K562 (cell line): ENCODE data around the gene BCAS4. TPM values are rescaled to one million over a fixed set of nuclear protein-coding genes. Genes with fewer than 3 reads are reported as not detected.
A peak's percentile ranks its signal among the peaks of the same experiment; 100 is the strongest.

Experiments used
- RAD21 ChIP-seq, 2 experiments: fragments of 250-450 bp in 1 of 2; fragments of 450-650 bp in 1 of 2; sonication (Bioruptor Pico) in 1 of 2; formaldehyde crosslinking in 1 of 2; IDR thresholded peaks in 1 of 2; conservative IDR thresholded peaks in 1 of 2; 2 replicates each; pipeline versions ENCODE4 v1.4.0 to v1.8.0; 2020 to 2022; ENCODE audit warnings: mild to moderate bottlenecking in 2 of 2, moderate library complexity in 1 of 2
- REST ChIP-seq, 2 experiments: fragments of 450-650 bp; formaldehyde crosslinking in 1 of 2; IDR thresholded peaks; 2 replicates each; pipeline versions ENCODE4 v1.4.0 to v1.6.1; 2014 to 2020; ENCODE audit warnings: mild to moderate bottlenecking in 2 of 2, borderline replicate concordance in 1 of 2, low read depth in 1 of 2
- polyA plus RNA-seq, 8 experiments: library from polyadenylated mRNA; depleted of rRNA in 4 of 8; stranded (reverse) in 5 of 8; unstranded in 3 of 8; fragments of >200 nt; fragmentation: Nextera tagmentation in 2 of 8; fragmentation: Illumina TruSeq in 1 of 8; extraction: Ambion mirVana in 2 of 8; extraction: Trizol in 1 of 8; gene quantifications; 2 replicates each; pipeline versions ENCODE4 v1.2.1 to v1.2.3, GENCODE V29; 2011 to 2014; ENCODE audit warnings: inconsistent platforms in 1 of 8, missing spikeins in 1 of 8
- total RNA-seq, 7 experiments: library from RNA; depleted of rRNA in 6 of 7; stranded (reverse); fragments of >200 nt in 6 of 7; fragmentation: Illumina TruSeq in 2 of 7; extraction: Trizol in 2 of 7; gene quantifications; 2 replicates each; pipeline versions ENCODE4 v1.2.1 to v1.2.3, GENCODE V29; 2011 to 2021; ENCODE audit warnings: low replicate concordance in 1 of 7

The BCAS4 gene
- total and polyA plus RNA-seq, 9 of the 15 experiments (the other 6 are each of a cell fraction or from before 2014, with no cell fraction given) = 0.15 to 2.3 (median 0.47) TPM

- TF ChIP-seq REST (IDR thresholded peaks at IDR 0.05; ENCODE audit: borderline replicate concordance) (peak; percentile 80; the same call in 1 of the 2 replicates), REST (CRISPR knock-in tag; IDR thresholded peaks at IDR 0.05; ENCODE audit: low read depth) (no peak), RAD21 (CRISPR knock-in tag; conservative IDR thresholded peaks at IDR 0.05 in 1 of 2, IDR thresholded peaks at IDR 0.05 in 1 of 2) (peak; percentile 84 to 86)
These were observed 6.5 kb upstream of the BCAS4 start (continued) for GRCh38 chr20:50788045-50788991.
